HG02885 (cell line): ENCODE measurements around the gene ZNF385B.

Source experiments
- ATAC-seq: cut with Tn5 transposase; IDR thresholded peaks from one replicate; pipeline ENCODE4 v1.9.1; 2021; ENCODE audit warnings: mild to moderate bottlenecking; ENCODE audit not compliant: unreplicated experiment, poor library complexity

The ZNF385B gene

DNA sequence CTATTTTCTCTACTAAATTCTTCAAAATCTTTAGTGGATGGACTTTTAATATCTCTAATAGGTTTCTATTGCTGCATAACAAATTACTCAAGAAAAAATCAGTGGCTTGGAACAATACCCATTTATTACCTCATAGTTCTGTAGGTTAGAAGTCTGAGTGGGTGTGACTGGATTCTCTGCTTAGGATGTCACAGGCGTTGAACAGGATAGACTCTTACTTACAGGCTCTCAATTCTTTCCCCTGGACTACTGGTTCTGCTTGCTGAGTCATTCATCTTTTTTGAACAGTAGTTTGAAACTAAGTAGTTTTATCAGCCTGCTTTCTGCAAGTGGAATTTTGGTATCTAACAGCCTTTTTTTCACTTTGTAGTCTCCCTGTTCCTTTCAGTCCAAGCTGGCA lies 265.4 kb downstream of the ZNF385B start:
- no peak for ATAC-seq

DNA sequence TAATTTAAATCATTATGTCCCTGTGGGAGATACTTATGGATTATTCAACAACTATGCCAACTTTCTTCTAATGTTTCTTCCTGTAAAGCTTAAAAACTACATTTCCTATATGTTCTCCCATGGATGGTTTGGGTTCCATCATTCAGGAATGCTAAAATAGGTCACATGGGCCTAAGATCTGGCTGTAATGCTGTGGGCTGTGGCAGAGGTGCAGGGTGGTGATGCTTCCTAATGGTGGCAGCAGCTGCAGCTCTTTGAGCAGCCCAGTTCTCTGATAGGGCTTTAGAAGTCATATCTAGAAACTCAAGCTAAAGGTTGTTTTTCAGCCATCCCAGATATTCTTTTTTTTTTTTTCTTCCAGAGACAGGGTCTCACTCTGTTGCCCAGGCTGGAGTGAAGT lies 266.1 kb downstream of the ZNF385B start:
- no peak for ATAC-seq

DNA sequence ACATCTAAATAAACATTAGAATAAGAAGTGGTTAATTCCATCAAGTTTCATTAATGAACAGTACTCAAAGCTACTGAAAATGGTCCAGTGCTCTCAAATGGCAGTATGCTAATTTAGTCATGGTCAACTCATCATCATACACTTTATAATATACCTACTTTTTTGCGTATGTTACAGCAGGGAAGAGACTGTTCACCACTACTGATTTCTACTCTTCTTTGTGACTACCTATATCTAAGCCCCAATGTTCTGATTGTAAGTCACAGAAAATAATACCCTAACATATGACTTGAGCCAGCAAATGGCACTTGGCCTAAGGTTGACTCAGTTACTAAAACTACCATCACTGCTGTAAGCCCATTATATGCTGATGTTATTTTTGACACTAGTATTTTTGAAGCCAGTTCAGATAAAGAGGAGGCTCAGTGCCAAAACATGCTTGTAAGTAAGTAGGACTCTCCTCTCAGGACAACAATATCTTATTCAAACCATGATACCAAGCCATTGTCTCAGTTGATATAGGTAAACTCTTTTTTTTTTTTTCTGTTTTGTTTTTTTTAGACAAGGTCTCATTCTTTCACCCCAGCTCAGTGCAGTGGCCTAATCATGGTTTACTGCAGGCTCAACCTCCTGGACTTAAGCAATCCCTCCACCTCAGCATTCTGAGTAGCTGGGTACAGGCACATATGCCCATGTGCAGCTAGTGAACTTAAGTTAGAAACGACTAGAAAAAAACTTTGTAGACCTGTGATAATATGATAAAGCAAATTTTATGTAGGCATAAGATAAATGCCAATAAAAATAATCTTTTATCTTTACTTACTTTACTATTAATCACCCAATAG lies 266.9 kb downstream of the ZNF385B start:
- no peak for ATAC-seq

DNA sequence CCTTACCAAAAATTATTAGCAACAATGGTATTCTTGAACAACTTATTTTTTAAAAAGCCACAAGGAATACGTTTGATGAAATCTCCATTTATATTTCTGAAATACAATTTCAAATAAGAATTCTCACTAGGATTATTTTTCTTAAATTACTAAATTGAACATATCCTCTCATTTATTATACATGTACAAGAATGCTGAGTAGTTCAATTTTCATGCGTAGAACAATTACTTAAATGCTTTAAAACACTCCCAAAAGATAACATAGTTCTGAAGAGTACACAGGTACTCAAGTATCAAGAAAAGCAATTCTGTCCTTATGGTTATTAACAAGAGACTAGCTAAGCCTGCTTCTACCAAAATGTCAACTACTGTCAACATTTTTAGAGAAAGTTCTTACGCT lies 268.1 kb downstream of the ZNF385B start:
- no peak for ATAC-seq

DNA sequence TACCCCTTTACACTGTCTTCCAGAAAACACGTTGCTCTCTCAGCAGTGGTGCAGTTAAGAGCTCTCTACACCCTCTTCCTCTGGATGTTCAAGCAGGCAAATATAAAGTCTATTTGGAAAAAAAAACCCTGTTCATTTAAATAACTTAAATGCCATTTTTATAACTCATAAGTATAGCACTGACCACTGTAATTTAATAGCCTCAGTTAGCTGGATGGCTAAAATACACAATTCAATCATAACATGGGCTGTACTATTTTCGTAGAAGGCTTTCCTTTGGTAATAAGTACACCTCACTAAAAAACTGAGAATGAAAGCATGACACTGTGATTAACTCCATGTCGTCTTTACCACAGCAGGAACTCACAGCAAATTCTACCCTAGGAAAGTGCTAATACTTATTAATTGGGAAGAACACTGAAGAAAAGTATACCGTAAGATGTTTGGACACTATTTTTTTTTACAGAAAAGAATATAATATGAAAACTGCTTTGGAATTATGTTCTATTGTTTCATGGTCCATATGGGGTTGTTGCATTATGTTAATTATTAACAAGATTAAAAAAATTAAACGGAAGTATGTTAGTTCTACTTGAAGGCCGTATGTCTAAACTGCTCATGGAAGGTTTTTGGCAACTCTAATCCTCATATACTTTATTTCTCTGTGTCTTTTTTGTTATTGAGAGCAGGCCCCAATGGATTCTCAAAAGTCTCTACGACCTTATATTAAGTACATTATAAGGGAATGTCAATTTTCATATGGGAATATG lies 269.1 kb downstream of the ZNF385B start:
- ATAC-seq = no peak

DNA sequence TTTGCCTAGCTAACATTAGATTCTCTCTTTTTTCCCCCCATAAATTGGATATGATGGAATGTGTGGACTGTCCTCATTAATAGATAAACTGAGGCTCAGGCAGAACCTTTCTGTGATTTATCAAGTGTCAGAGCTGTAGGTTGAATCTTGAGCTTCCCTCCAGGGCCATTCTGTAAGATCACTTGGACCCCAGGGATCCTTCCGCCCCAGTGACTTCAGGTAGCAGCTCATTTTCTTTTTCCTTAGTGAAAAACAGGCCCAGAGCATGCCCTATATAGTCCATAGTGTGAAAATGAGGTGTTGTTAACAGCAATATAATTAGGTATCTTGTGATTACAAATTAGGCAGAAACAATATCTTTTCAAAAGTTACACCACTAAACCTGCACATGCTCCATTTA lies 269.7 kb downstream of the ZNF385B start:
- no peak for ATAC-seq

DNA sequence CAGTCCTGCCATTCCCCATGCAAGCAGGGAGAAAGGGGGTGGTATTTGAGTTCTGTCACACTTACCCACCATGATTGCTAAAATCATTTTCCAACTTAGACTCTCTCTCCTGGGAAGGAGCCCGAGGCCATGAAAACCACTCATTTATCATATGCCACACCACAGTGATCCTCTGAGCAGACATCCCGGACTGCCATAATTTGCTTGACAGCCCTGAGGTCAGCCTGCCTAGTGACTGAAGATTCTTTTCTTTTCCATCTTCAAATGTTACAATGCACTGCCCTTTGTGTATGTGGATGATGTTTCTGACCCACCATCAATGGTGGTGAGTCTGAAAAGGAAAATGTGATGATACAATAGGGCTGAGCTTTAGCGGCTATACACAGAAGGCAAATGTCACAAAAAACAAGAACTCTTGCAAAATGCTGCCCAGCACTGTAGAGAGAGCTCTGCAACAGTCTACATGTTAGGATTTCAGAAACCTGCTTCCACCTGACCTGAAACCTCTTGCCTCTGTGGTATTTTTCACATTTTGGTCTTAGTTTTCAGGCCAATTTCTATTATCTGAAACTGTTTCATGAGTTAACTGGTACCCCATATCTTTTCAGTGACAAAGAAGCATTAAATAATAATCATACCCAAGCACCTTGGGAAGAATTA lies 272.8 kb downstream of the ZNF385B start:
- no peak for ATAC-seq

DNA sequence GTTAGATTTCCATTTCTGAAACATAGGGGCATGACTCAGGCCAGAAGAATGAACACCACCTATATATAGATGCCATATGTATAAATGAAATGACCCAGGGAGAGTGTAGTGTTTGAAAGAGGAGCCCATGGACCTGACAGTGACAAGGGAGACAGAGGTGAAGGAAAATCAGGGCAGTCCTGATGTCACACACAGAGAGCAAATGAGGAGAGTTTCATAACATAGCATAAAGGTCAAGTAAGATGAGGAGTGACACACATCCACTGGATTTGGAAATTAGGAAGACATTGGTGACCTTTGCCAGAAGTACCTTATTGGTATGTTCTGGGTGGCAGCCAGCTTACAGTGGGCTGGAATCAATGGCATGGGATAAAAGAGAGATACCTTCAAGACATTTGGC lies 276.7 kb downstream of the ZNF385B start:
- ATAC-seq = no peak

DNA sequence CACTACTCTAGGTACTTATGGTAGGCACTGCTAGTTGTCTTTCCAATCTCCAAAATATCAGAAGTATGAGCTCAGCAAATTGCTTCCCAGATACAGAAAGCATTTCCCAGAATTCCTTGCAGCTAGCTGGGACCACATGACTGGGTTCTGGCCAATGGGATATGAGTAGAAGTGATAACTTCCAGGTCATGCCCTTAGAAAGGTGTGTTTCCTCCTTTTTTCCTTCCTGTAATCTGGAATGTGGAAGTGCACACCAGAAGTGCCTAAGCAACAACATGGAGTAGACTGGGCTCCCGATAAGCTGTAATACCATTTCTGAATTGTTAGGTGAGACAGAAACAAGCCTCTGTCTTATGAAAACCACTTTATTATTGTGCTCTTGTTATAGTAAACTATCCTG lies 279.8 kb downstream of the ZNF385B start:
- ATAC-seq = no peak

DNA sequence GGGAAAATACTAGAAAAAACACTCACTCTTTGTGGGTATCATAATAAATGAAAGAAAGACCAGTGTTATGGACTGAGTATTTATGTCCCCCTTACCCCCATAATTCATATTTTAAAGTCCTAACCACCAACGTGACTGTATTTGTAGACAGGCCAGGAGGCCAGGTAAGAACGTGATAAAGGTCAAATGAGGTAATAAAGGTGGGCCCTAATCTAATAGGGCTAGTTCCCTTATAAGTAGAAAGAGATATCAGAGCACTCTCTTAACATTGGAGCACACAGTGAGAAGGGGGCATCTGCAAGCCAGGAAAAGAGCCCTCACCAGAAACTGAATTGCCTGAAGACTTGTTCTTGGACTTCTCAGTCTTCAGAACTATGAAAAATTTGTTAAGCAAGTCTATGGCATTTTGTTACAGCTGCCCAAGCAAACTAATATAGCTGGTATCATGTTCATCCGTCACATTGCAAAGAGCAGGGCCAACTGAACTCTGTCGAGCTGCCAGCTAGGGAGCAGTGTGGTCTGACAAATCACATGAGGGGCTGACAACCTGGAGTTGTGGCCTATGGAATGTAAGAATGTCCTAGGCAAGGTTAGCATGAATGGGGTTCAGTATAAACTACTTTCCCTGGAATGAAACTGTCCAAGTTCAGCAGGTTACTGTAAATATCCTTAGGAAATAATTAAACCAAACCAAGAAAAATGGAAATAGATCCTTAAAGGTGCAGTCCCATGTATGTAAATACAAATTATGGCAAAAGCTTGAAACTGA lies 280.9 kb downstream of the ZNF385B start:
- ATAC-seq = no peak

DNA sequence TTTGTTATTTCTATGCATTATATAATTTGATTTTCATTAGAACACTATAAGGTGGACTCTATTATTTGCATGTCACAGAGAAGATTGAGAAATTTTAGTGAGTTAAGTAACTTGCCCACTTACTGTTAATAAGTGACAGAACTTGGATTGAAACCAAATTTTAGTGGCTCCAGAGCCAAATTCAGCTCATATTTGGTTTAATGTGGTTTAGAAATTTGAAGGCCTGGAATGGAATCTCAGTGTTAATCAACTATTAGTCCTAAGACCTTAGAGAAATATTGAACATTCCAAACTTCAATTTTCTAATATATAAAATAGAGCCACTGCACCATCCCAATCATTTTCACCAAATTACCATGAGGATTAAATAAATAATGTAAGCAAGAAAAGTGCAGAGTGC lies 281.6 kb downstream of the ZNF385B start:
- ATAC-seq = no peak

DNA sequence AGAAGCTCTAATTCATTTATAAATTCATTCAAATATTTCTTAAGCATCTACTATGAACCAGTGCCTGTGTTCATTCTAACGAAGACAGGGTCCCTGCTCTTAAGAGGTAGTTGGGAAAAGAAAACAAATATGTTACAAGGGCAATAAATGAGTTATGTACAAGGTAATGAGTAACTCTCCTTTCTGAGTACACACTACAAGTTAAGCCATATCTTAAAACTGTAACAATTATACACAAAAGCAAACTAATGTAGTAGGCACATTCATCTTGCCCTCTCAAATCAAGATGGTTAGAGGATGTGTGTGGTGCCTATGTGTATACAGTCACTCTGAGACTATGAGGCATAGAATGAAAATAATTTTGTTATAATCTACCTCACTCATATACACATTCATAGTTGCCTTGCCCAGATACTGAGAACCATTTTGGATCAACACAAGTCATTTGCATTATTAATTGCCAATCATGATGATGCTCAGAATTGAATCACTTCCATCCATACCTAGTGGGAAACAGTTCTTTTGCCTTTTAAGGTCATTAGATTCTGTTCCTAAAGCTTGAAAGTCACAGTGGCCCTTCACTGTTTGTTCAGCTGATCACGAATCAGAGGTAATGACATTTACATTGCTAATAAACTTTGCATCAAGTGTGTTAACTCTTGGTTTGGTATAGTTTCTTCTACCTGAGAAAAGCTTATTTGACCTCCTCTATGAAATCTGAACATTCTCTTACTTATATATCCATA lies 283.1 kb downstream of the ZNF385B start:
- ATAC-seq = no peak

DNA sequence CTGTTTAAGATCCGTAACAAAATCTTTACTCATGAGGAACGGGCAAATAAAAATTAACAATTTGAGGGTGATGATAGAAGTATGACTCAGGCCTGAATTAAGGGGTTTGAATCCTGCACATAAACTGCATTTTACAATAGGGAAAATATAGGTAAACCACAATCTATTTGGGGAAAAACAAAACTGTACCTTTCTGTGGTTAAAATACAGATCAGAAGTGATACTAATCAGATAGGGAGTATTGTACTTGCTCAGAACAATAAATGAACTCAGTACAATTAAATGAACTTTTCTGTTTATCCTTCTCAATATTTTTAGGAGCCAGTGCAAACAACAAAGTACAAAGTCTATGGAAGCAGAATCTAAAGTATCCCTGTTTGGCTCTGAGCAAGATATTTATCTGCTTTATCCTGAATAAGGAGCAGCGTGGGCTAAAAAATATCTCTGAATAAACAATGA lies 287.3 kb downstream of the ZNF385B start:
- no peak for ATAC-seq

DNA sequence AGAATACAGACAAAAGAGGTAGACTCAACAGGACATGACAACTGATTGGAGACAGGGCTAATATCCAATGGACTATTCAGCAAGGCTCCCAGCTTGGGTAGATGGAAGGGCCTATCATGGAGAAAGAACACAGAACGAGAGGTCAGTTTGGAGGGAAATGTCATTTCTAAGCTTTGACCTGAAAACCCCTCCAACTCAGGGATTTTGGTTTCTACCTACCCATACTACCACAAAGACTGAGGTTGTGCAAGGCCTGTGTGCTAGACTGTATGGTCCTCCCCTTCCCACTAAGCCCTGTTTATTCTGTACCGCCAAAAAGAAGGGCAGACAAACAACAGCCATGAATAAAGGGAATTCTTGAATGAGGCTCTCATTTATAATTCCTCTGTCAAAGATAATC lies 288.9 kb downstream of the ZNF385B start:
- no peak for ATAC-seq

DNA sequence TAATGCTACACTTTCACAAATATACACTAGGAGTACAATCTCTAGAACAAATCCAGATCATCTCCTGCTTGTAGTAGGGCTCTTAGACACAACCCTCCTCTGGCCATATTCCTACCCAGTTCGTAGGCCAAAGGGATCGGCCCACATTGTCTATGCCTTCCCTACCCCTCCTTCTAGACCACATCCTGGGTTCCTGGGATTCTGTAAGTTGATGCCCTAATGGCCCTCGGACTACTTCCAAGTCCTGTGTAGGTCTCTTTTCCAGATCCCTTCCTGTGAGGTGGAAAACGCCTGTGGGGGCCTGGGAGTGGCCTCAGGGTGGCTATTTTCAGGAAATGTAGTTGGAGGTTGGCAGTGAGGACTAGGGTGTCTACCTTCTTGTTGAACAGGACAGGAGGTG lies 289.7 kb downstream of the ZNF385B start:
- ATAC-seq = no peak

DNA sequence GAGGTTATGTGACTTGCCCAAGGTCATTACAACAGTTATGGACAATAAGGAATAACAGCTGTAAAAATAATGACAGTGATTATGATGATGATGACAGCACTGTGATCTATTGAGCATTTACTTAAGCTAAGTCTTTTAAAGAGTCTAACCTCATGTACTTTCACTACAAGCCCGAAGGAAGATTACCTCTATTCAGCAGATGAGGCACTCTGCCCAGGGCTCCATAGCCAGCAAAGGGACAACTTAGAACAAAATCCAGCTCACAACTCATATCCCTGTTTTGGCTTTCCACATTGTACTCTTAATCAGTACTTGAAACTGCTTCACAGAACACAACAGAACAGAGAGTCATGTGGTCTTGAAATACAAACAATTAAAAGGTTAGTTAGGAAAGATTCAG lies 290.2 kb downstream of the ZNF385B start:
- no peak for ATAC-seq

DNA sequence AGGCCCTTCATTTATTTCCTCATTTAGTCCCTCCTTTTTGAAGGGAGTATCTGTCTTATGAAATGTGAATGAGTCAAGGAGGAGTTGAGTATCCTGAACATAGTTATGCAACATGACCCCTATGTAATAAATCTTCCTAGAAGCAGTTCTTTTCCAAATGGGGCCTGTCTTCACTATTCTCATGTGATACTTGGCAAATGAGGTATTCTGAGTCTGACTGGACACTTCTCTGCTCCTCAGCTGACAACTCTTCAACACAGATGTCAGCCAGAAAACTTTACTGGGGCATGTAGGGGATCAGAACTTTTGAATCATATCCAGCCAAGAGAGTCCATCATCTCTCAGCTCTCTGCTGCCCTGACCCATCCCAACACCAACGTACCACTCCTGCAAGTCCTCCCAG lies 291.6 kb downstream of the ZNF385B start:
- ATAC-seq = no peak

DNA sequence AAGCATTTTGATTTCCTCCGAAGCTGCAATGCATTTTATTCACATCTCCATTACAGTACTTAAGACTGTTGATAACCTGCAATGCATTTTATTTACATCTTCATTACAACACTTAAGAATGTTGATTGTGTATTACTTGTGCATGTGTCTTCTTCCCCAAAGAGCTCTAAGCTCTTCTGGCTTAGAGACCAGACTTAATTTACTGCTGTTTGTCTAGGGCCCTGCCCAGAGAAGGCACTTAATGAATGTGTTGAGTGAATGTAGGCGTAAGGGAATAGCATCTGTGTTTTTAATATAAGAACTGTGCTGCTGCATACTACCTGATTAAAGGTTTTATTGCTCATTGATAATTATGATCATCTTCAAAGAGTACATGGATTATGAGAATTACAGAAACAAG lies 295.6 kb downstream of the ZNF385B start:
- ATAC-seq = no peak

DNA sequence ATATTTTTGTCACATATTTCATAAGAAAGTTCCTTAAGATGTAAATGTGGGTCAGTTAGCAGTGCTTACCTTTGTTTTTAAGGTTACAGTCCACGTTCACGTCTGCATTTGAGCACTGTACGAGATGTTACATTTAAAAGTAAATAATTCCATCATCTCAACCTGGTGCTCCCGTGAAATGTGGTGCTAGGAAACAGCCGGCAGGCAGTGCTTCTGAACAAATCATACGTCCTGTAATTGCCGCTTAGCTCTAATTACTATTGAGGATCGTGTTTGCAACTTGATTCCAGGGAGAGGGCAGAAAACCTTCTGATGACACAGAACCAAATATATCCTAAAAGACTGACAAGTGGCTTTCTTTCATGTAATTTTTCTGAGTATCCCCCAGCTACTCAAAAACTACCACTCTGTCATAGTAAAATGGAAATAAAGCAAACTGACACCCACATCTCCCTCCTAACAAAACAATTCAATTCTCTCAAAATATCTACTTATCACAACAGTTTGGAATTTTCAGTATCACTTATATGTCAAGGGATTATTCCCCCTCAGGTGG lies 299.0 kb downstream of the ZNF385B start:
- ATAC-seq = no peak
